HFF-Myc (cell line): ENCODE results near the gene FKRP.

Experiments
- DNase-seq: peaks from one replicate; pipeline ENCODE4 v3.0.0-alpha.2; 2011; ENCODE audit warnings: low read depth; ENCODE audit errors: extremely low read depth
- H3K4me3 ChIP-seq: replicated peaks from 2 replicates; pipeline ENCODE4 v1.5.1; 2011; ENCODE audit warnings: low read depth, mild to moderate bottlenecking, control low read depth, low read length
- CTCF ChIP-seq: IDR thresholded peaks from 2 replicates; pipeline ENCODE4 v1.5.1; 2012; ENCODE audit warnings: mild to moderate bottlenecking, low read depth, low read length, control low read depth; ENCODE audit errors: missing control alignments

The FKRP gene

GRCh38 chr19:46783670-46784069 lies 37.8 kb downstream of the FKRP start:
- DNase-seq, result no peak
- H3K4me3 ChIP-seq, result peak overlapping the region; percentile 95
- no peak for TF ChIP-seq CTCF

- peak; percentile 35 for TF ChIP-seq CTCF
- DNase-seq, result no peak
- H3K4me3 ChIP-seq, result peak overlapping the region; percentile 95
Measured at GRCh38 chr19:46784262-46785053, 38.6 kb downstream of the FKRP start.

- no peak for DNase-seq
- H3K4me3 ChIP-seq, result peak overlapping the region; percentile 95
- TF ChIP-seq CTCF, result no peak
Measured at GRCh38 chr19:46785054-46785979, 39.5 kb downstream of the FKRP start.

GRCh38 chr19:46785980-46786235 lies 40.1 kb downstream of the FKRP start:
- peak overlapping the region; percentile 95 for H3K4me3 ChIP-seq
- TF ChIP-seq CTCF, result no peak
- DNase-seq, result no peak

GRCh38 chr19:46786236-46787039 lies 40.6 kb downstream of the FKRP start:
- H3K4me3 ChIP-seq, result peak overlapping the region; percentile 95
- TF ChIP-seq CTCF, result no peak
- no peak for DNase-seq

- no peak for TF ChIP-seq CTCF
- DNase-seq, result no peak
- peak overlapping the region; percentile 95 for H3K4me3 ChIP-seq
Measured at GRCh38 chr19:46787040-46787330, 41.1 kb downstream of the FKRP start.
